GM15510 (cell line): ENCODE results near the gene EID2B.

Source experiments
- POLR2A ChIP-seq: IDR thresholded peaks from 3 replicates; pipeline ENCODE4 v1.6.1; 2011; ENCODE audit warnings: borderline replicate concordance; ENCODE audit not compliant: insufficient read length; ENCODE audit errors: extremely low read depth

The EID2B gene

GRCh38 chr19:39515551-39516191 is 17.0 kb downstream of the EID2B start:
- TF ChIP-seq POLR2A = no peak

- no peak for TF ChIP-seq POLR2A
Measured at GRCh38 chr19:39514840-39515550, 17.7 kb downstream of the EID2B start, which contains the start of gene SELENOV. TSS of gene SELENOV (plus strand) at chr19:39515139. CDS start at chr19:39515213, 74 bp downstream.

GRCh38 chr19:39512988-39513387 is 19.7 kb downstream of the EID2B start:
- no peak for TF ChIP-seq POLR2A

GRCh38 chr19:39509233-39509632 is 23.4 kb downstream of the EID2B start:
- no peak for TF ChIP-seq POLR2A

GRCh38 chr19:39508629-39509028 is 24.0 kb downstream of the EID2B start:
- no peak for TF ChIP-seq POLR2A

- TF ChIP-seq POLR2A = no peak
Measured at GRCh38 chr19:39507715-39508364, 24.8 kb downstream of the EID2B start.

GRCh38 chr19:39506944-39507714 is 25.5 kb downstream of the EID2B start:
- peak; percentile 68 for TF ChIP-seq POLR2A

GRCh38 chr19:39506598-39506943 is 26.1 kb downstream of the EID2B start:
- TF ChIP-seq POLR2A = no peak

- TF ChIP-seq POLR2A = no peak
Measured at GRCh38 chr19:39502640-39503417, 29.8 kb downstream of the EID2B start.

GRCh38 chr19:39501340-39501739 is 31.3 kb downstream of the EID2B start:
- no peak for TF ChIP-seq POLR2A

GRCh38 chr19:39500543-39500942 is 32.1 kb downstream of the EID2B start:
- no peak for TF ChIP-seq POLR2A

GRCh38 chr19:39499932-39500331 is 32.7 kb downstream of the EID2B start:
- no peak for TF ChIP-seq POLR2A

- no peak for TF ChIP-seq POLR2A
Measured at GRCh38 chr19:39498798-39499642, 33.6 kb downstream of the EID2B start, which contains the start of gene DLL3. TSS of gene DLL3 (plus strand) at chr19:39498947. CDS start at chr19:39498975, 28 bp downstream.
